GM06990 (cell line): ENCODE results near the gene AREL1.

Experiments used
- DNase-seq: peaks from one replicate; pipeline ENCODE4 v3.0.0-alpha.2; 2011; ENCODE audit not compliant: insufficient read length; ENCODE audit errors: extremely low read depth
- H3K27me3 ChIP-seq: replicated peaks from 2 replicates; pipeline ENCODE4 v1.6.0; 2011; ENCODE audit warnings: low read length; ENCODE audit not compliant: control insufficient read depth, insufficient read depth
- H3K36me3 ChIP-seq: 2 replicates; pipeline ENCODE4 v1.5.1; 2011; ENCODE audit warnings: low read length; ENCODE audit not compliant: control insufficient read depth, insufficient read depth
- H3K4me3 ChIP-seq: replicated peaks from 2 replicates; pipeline ENCODE4 v1.5.1; 2011; ENCODE audit warnings: low read depth, mild to moderate bottlenecking, control low read depth, low read length
- CTCF ChIP-seq: IDR thresholded peaks from 2 replicates; pipeline ENCODE4 v1.5.1; 2011; ENCODE audit warnings: low read length, control low read depth, mild to moderate bottlenecking, inconsistent platforms; ENCODE audit not compliant: insufficient read depth, poor library complexity, severe bottlenecking

The AREL1 gene

GRCh38 chr14:74705613-74706500 lies 7.0 kb downstream of the AREL1 start:
- DNase-seq = no peak
- no peaks in the 10 kb centered on the region for H3K27me3 ChIP-seq
- no peak for TF ChIP-seq CTCF
- no peak overlapping the region for H3K4me3 ChIP-seq
- no peaks in the 10 kb centered on the region for H3K36me3 ChIP-seq

DNA sequence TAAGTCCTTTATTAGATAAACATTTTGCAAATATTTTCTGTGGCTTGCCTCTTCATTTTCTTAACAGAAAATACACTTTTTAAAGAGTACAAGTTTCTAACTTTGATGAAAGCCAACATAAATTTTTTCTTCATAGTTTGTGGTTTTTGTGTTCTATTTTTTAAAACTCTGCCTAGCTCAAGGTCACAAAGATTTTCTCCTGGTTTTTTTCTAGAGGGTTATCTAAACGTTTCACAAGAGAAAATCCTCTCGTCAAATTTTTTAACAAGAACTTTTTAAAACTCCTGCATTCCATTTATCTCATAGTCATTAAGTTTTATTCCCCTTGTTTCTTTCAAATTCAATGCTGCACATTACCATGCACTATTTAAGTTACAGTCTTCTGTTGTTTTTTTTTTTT lies 8.2 kb downstream of the AREL1 start:
- DNase-seq = no peak
- TF ChIP-seq CTCF = no peak
- H3K27me3 ChIP-seq = no peaks in the 10 kb centered on the region
- no peaks in the 10 kb centered on the region for H3K36me3 ChIP-seq
- H3K4me3 ChIP-seq = no peak overlapping the region

- TF ChIP-seq CTCF = no peak
- DNase-seq = no peak
Observed at GRCh38 chr14:74703043-74703442, 9.8 kb downstream of the AREL1 start.

DNA sequence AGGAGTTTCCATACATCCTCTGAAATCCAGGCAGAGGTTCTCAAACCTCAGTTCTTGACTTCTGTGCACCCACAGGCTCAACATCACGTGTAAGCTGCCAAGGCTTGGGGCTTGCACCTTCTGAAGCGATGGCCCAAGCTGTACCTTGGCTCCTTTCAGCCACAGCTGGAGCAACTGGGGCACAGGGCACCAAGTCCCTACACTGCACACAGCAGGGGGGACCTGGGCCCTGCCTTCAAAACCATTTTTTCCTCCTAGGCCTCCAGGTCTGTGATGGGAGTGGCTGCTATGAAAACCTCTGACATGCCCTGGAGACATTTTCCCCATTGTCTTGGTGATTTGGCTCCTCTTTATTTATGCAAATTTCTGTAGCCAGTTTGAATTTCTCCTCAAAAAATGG lies 10.6 kb downstream of the AREL1 start:
- H3K27me3 ChIP-seq = no peaks in the 10 kb centered on the region
- H3K4me3 ChIP-seq = no peak overlapping the region
- H3K36me3 ChIP-seq = no peaks in the 10 kb centered on the region; the same call in 1 of the 2 replicates
- TF ChIP-seq CTCF = no peak
- DNase-seq = no peak

More at GRCh38 chr14:74703043-74703442, 9.8 kb downstream of the AREL1 start:
- Histone ChIP-seq H3K36me3 (no peaks in the 10 kb centered on the region), H3K4me3 (no peak overlapping the region), H3K27me3 (no peaks in the 10 kb centered on the region)

- Histone ChIP-seq H3K36me3 (no peaks in the 10 kb centered on the region; the same call in 1 of the 2 replicates), H3K27me3 (no peaks in the 10 kb centered on the region), H3K4me3 (no peak overlapping the region)
- no peak for TF ChIP-seq CTCF
- DNase-seq = no peak
Observed at GRCh38 chr14:74698465-74698864, 14.4 kb downstream of the AREL1 start.
